Activated naive CD8-positive, alpha-beta T cell (primary cell): ENCODE data around the gene RPP21.

Source experiments
- H3K27ac Mint-ChIP-seq: one replicate; pipeline ENCODE4 v1.8.0; 2021; ENCODE audit warnings: mixed read lengths
- H3K27me3 Mint-ChIP-seq: one replicate; pipeline ENCODE4 v1.8.0; 2021; ENCODE audit warnings: mixed read lengths
- H3K36me3 Mint-ChIP-seq: one replicate; pipeline ENCODE4 v1.8.0; 2021; ENCODE audit warnings: mixed read lengths
- H3K4me1 Mint-ChIP-seq: one replicate; pipeline ENCODE4 v1.8.0; 2021; ENCODE audit warnings: low read depth, mixed read lengths
- H3K4me3 Mint-ChIP-seq: one replicate; pipeline ENCODE4 v1.8.0; 2021; ENCODE audit warnings: mild to moderate bottlenecking, mixed read lengths
- H3K9me3 Mint-ChIP-seq: one replicate; pipeline ENCODE4 v1.8.0; 2021; ENCODE audit warnings: low read depth, mixed read lengths

Gene RPP21

GRCh38 chr6:30391240-30391639 lies 46.3 kb downstream of the RPP21 start:
- peaks cover 2% of the 10 kb centered on the region for H3K4me1 Mint-ChIP-seq
- H3K27ac Mint-ChIP-seq, result no peak overlapping the region
- H3K27me3 Mint-ChIP-seq, result peaks cover 36% of the 10 kb centered on the region
- no peaks in the 10 kb centered on the region for H3K36me3 Mint-ChIP-seq
- H3K9me3 Mint-ChIP-seq, result no peaks in the 10 kb centered on the region
- no peak overlapping the region for H3K4me3 Mint-ChIP-seq

DNA sequence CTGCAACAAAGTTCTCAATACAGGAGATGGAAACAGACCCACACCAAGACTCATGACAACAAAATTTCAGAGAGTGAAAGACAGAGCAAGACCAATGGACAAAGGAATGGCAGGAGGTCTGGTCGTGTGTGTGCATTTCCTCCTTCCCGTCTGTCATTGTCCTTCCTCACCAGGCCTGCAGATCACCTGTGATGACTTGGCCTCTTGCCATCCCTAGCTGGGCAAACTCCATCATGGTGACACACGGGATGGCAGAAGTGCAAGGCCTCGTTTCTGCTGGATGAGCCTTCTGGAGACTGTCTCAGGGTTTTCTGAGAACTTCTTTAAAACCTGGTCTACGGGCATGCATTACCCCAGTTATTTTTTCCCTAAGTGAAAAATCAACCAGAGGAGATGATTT lies 49.2 kb downstream of the RPP21 start:
- no peaks in the 10 kb centered on the region for H3K9me3 Mint-ChIP-seq
- no peak overlapping the region for H3K4me3 Mint-ChIP-seq
- H3K27ac Mint-ChIP-seq, result no peak overlapping the region
- peaks cover 4% of the 10 kb centered on the region for H3K4me1 Mint-ChIP-seq
- H3K36me3 Mint-ChIP-seq, result no peaks in the 10 kb centered on the region
- peaks cover 23% of the 10 kb centered on the region for H3K27me3 Mint-ChIP-seq
